Dendritic cell treated with granulocyte-macrophage colony-stimulating factor and Interleukin-4, amounts not matched to agents 40 ng/mL and 50 ng/mL, for 4 days (primary cell): ENCODE measurements around the gene SPACA7.

Experiments
- H3K27ac Mint-ChIP-seq: one replicate; pipeline ENCODE4 v1.8.0; 2022; ENCODE audit warnings: mild to moderate bottlenecking, mixed read lengths
- H3K27me3 Mint-ChIP-seq: one replicate; pipeline ENCODE4 v1.8.0; 2022; ENCODE audit warnings: mild to moderate bottlenecking, mixed read lengths
- H3K36me3 Mint-ChIP-seq: one replicate; pipeline ENCODE4 v1.8.0; 2022; ENCODE audit warnings: low read depth, mixed read lengths
- H3K4me1 Mint-ChIP-seq: one replicate; pipeline ENCODE4 v1.8.0; 2022; ENCODE audit warnings: low read depth, mixed read lengths
- H3K4me3 Mint-ChIP-seq: one replicate; pipeline ENCODE4 v1.8.0; 2022; ENCODE audit warnings: mild to moderate bottlenecking, moderate library complexity, mixed read lengths
- H3K9me3 Mint-ChIP-seq: one replicate; pipeline ENCODE4 v1.8.0; 2022; ENCODE audit warnings: mixed read lengths
- intact Hi-C: fragments of 100-400 bp; cut with micrococcal nuclease; formaldehyde crosslinking; loops from one replicate; pipeline ENCODE4 v1.15.0; 2022

Gene SPACA7

GRCh38 chr13:112343591-112343990 lies 32.6 kb upstream of the SPACA7 start:
- intact Hi-C loops = no loop called here
- peaks cover 33% of the 10 kb centered on the region for H3K27me3 Mint-ChIP-seq
- no peaks in the 10 kb centered on the region for H3K36me3 Mint-ChIP-seq
- H3K9me3 Mint-ChIP-seq = no peaks in the 10 kb centered on the region
- no peak overlapping the region for H3K27ac Mint-ChIP-seq
- no peak overlapping the region for H3K4me3 Mint-ChIP-seq
- H3K4me1 Mint-ChIP-seq = no peaks in the 10 kb centered on the region

DNA sequence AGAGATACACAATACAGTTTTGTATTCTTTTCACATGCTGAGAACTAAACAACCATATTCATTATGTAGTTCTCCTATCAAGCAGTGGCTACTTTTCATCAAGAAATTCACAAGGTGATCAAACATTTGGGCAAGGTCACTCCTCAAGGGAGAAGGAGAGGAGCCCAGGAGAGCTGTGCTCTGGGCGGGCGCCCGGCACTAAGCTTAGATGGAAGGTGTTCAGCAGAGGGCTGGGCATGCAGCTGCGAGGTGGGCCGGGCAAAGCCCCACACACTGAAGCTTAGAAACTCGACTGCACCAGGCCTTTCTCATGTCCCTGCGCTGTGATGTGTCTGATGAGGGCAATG lies 30.4 kb upstream of the SPACA7 start:
- H3K36me3 Mint-ChIP-seq = no peaks in the 10 kb centered on the region
- no peaks in the 10 kb centered on the region for H3K9me3 Mint-ChIP-seq
- intact Hi-C loops = no loop called here
- no peaks in the 10 kb centered on the region for H3K4me1 Mint-ChIP-seq
- H3K27me3 Mint-ChIP-seq = peaks cover 37% of the 10 kb centered on the region
- H3K4me3 Mint-ChIP-seq = no peak overlapping the region
- no peak overlapping the region for H3K27ac Mint-ChIP-seq

DNA sequence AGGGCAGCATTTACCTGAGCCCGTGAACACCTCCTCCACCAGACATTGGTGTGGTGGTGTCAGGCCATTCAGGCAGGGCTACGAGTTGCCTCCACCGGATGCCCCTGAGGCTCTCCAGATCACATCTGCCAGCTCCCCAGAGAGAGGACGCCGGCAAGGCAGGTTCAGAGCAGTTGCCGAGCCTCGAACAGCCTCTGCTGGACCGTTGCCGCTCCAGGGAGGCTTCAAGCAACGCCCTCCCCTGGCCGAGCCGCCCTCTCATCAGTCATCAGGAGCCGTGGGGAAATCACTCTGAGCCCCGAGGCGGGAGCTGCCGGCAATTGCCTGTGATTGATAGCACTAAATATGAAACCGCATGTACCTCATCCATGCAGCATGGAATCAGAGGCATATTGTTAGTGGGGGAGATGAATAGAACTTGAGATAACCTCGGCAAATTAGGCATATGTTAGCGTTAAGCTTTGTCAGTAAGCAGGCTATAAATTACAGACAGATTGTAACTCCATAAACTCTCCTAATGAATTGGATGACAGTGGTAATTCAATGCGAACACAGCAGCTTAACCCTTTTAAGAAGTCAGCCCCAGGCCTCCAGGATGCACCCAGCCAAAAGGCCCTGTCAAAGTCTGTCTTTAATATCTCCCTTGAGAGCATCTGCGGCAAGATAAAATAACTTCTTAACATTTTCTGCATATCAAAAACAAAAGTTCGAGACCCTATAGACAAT lies 29.8 kb upstream of the SPACA7 start:
- Mint-ChIP-seq H3K27me3 (peaks cover 37% of the 10 kb centered on the region), H3K4me1 (no peaks in the 10 kb centered on the region), H3K36me3 (no peaks in the 10 kb centered on the region), H3K4me3 (no peak overlapping the region), H3K27ac (no peak overlapping the region), H3K9me3 (no peaks in the 10 kb centered on the region)
- intact Hi-C loops = no loop called here

GRCh38 chr13:112346899-112347229 lies 29.3 kb upstream of the SPACA7 start:
- Mint-ChIP-seq H3K27ac (no peak overlapping the region), H3K4me1 (no peaks in the 10 kb centered on the region), H3K27me3 (peaks cover 38% of the 10 kb centered on the region), H3K36me3 (no peaks in the 10 kb centered on the region), H3K9me3 (no peaks in the 10 kb centered on the region), H3K4me3 (no peak overlapping the region)
- intact Hi-C loops = no loop called here

GRCh38 chr13:112347986-112348385 lies 28.2 kb upstream of the SPACA7 start:
- peaks cover 38% of the 10 kb centered on the region for H3K27me3 Mint-ChIP-seq
- intact Hi-C loops = no loop called here
- no peaks in the 10 kb centered on the region for H3K9me3 Mint-ChIP-seq
- no peaks in the 10 kb centered on the region for H3K4me1 Mint-ChIP-seq
- H3K27ac Mint-ChIP-seq = no peak overlapping the region
- H3K4me3 Mint-ChIP-seq = no peak overlapping the region
- no peaks in the 10 kb centered on the region for H3K36me3 Mint-ChIP-seq

GRCh38 chr13:112348642-112349345 lies 27.4 kb upstream of the SPACA7 start:
- no peak overlapping the region for H3K4me3 Mint-ChIP-seq
- no peaks in the 10 kb centered on the region for H3K4me1 Mint-ChIP-seq
- H3K27ac Mint-ChIP-seq = no peak overlapping the region
- no peaks in the 10 kb centered on the region for H3K9me3 Mint-ChIP-seq
- intact Hi-C loops = no loop called here
- H3K36me3 Mint-ChIP-seq = no peaks in the 10 kb centered on the region
- peaks cover 33% of the 10 kb centered on the region for H3K27me3 Mint-ChIP-seq

DNA sequence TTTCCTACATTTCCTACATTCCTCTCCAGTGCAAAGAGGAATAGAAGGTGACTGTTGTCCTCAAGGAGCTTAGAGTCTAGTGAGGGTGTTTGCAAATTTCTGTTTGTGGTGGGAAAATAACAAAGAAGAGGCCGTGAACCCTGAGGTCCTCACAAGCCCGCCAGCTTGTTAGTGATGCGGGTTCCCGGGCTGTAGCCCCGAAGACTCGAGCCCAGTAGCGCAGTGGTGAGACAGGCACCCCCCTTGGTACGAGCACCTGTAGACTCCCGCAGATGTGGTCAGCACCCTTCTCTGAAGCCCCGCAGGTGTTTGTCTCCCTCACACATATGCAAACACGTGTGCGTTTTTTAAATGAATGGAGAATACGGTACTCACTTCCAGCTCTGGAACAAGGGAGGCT lies 26.5 kb upstream of the SPACA7 start:
- H3K36me3 Mint-ChIP-seq = no peaks in the 10 kb centered on the region
- intact Hi-C loops = no loop called here
- no peak overlapping the region for H3K4me3 Mint-ChIP-seq
- no peak overlapping the region for H3K27ac Mint-ChIP-seq
- peaks cover 32% of the 10 kb centered on the region for H3K27me3 Mint-ChIP-seq
- no peaks in the 10 kb centered on the region for H3K4me1 Mint-ChIP-seq
- no peaks in the 10 kb centered on the region for H3K9me3 Mint-ChIP-seq

DNA sequence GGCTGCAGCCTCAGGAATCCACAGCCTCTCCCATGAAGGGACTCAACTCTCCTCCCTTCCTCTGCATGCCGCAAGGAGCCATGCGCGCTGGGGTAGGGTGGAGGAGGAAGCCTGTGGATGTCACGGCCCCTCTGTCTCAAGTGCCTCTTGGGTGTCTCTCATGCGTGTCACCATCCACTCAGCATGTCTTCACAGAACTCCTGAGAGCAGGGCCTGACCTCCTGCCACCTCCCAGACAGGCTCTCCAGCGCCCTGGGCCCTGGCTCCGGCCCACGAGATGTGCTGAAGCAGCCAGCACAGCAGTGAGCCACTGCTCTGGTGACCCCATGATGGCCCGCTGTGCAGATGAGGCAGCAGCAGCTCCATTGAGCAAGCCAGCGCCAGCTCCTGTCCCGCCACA lies 25.9 kb upstream of the SPACA7 start:
- H3K27ac Mint-ChIP-seq = no peak overlapping the region
- peaks cover 30% of the 10 kb centered on the region for H3K27me3 Mint-ChIP-seq
- no peak overlapping the region for H3K4me3 Mint-ChIP-seq
- no peaks in the 10 kb centered on the region for H3K36me3 Mint-ChIP-seq
- H3K9me3 Mint-ChIP-seq = no peaks in the 10 kb centered on the region
- H3K4me1 Mint-ChIP-seq = no peaks in the 10 kb centered on the region
- intact Hi-C loops = no loop called here

DNA sequence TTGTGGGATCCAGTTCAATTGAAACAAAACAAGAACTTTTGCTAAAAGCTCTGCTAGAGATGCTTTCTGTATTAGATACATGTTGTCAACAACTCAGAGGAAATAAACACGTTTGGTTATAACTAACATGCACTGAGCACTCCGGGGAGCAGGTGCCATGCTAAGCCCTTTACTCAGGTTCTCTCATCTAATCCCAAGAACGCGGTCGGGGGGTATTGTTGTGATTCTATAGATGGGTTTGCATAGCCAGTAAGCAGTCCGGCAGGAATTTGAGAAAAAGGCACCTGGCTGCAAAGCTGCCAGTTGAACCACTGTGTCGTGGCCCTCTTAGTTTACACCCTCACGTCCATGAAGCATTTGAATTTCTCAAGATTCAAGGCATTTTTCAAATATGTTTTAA lies 24.3 kb upstream of the SPACA7 start:
- Mint-ChIP-seq H3K9me3 (no peaks in the 10 kb centered on the region), H3K4me3 (no peak overlapping the region), H3K27me3 (peaks cover 16% of the 10 kb centered on the region)

GRCh38 chr13:112353856-112354255 lies 22.3 kb upstream of the SPACA7 start:
- peaks cover 10% of the 10 kb centered on the region for H3K9me3 Mint-ChIP-seq
- peaks cover 3% of the 10 kb centered on the region for H3K27me3 Mint-ChIP-seq
- H3K4me1 Mint-ChIP-seq = no peaks in the 10 kb centered on the region
- no peak overlapping the region for H3K4me3 Mint-ChIP-seq
- no peaks in the 10 kb centered on the region for H3K36me3 Mint-ChIP-seq
- intact Hi-C loops = no loop called here
- no peak overlapping the region for H3K27ac Mint-ChIP-seq

More for the DNA sequence above, 24.3 kb upstream of the SPACA7 start:
- H3K4me1 Mint-ChIP-seq = no peaks in the 10 kb centered on the region
- H3K36me3 Mint-ChIP-seq = no peaks in the 10 kb centered on the region
- no peak overlapping the region for H3K27ac Mint-ChIP-seq
- intact Hi-C loops = no loop called here

- Mint-ChIP-seq H3K36me3 (no peaks in the 10 kb centered on the region), H3K4me3 (no peak overlapping the region), H3K4me1 (no peaks in the 10 kb centered on the region), H3K9me3 (peaks cover 10% of the 10 kb centered on the region), H3K27me3 (peaks cover 1% of the 10 kb centered on the region), H3K27ac (no peak overlapping the region)
- intact Hi-C loops = no loop called here
Measured at GRCh38 chr13:112354330-112355273, 21.6 kb upstream of the SPACA7 start.

DNA sequence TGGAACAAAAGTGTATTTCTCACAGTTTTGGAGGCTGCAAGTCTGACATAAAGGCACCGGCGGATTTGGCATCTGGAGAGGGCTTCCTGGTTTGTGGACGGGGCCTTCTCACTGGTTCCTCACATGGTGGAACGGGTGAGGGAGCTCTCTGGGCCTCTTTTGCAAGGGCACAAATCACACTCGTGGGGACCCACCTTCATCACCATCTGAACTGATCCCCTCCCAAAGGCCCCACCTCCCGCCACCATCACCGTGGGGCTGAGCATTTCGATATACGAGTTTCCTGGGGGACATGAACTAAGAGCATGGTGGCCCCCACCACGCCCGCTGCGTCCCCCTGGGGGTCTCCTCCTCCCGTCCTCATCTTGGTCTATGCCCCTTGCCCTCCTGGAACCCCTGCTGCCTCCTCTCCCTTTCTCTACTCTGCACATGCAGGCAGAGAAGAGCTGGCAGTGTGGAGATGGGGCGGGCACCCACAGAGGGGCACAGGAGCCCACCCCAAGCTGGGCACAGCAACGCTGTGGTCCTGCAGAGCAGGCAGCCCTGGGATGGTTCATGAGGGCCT lies 20.8 kb upstream of the SPACA7 start:
- no peak overlapping the region for H3K4me3 Mint-ChIP-seq
- peaks cover 10% of the 10 kb centered on the region for H3K9me3 Mint-ChIP-seq
- H3K27me3 Mint-ChIP-seq = peaks cover 1% of the 10 kb centered on the region
- intact Hi-C loops = no loop called here
- no peak overlapping the region for H3K27ac Mint-ChIP-seq
- no peaks in the 10 kb centered on the region for H3K36me3 Mint-ChIP-seq
- no peaks in the 10 kb centered on the region for H3K4me1 Mint-ChIP-seq

- intact Hi-C loops = no loop called here
- Mint-ChIP-seq H3K27me3 (peaks cover 1% of the 10 kb centered on the region), H3K4me1 (no peaks in the 10 kb centered on the region), H3K9me3 (peaks cover 10% of the 10 kb centered on the region), H3K36me3 (no peaks in the 10 kb centered on the region), H3K27ac (no peak overlapping the region), H3K4me3 (no peak overlapping the region)
Measured at GRCh38 chr13:112356190-112356589, 20.0 kb upstream of the SPACA7 start.

DNA sequence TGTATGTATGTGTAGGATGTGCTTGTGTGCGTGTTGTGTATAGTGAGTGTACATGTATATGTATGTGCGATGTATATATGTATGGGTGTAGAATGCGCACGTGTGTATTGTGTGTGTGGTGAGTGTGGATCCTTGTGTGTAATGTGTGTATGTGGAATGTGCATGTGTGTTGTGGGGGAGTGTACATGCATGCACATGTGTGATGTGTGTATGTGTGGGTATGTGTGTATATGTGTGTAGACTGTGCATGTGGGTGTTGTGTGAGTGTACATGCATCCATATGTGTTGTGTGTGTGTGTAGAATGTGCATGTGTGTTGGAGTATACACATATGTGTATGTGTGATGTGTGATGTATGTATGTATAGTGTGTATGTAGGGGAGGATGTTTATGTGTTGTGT lies 18.0 kb upstream of the SPACA7 start:
- Mint-ChIP-seq H3K4me3 (no peak overlapping the region), H3K27ac (no peak overlapping the region), H3K27me3 (no peaks in the 10 kb centered on the region), H3K36me3 (no peaks in the 10 kb centered on the region), H3K4me1 (no peaks in the 10 kb centered on the region), H3K9me3 (peaks cover 10% of the 10 kb centered on the region)
- intact Hi-C loops = no loop called here
